GM12891 (cell line): Measurements from ENCODE around the gene HBE1.

Experiments
- POLR2A ChIP-seq: IDR thresholded peaks from 2 replicates; pipeline ENCODE4 v1.6.1; 2011; ENCODE audit warnings: low read depth, low read length, control low read depth
- TAF1 ChIP-seq: IDR thresholded peaks from 2 replicates; pipeline ENCODE4 v1.6.1; 2011; ENCODE audit warnings: low read depth, low read length, control low read depth

DNA sequence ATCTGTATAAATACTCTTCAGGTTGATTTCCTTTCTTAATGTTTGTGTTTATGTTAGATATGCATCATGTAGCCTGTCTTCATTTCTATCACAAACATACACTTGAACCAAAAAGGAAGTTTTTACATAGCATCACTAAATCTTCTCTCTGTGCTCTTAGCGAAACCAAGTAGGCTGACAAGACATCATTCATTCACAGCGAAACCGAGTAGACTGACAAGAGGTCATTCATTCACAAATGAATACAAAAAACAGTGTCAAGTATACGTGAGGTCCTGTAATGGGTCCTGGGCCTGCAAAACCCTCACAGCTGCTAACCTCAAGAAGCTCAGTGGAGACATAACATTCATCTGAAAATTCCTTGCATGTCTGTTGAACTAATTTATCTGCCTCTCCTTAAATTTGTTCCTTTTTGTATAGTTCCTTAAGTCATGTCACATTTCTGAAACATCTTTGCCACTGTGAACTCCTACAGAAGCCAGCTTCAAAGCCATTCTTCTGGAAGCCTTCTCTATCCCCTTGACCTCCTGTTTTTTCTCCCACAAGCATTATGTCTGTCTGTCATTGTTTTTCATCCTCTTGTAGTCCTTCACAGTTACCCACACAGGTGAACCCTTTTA is 9.8 kb upstream of the HBE1 start:
- no peak for TF ChIP-seq TAF1
- TF ChIP-seq POLR2A: no peak
